Lower leg skin (tissue), 3 donors: ENCODE results near the gene MT1E.

Source experiments
- CTCF ChIP-seq, 3 donors: fragments of 450-650 bp; IDR thresholded peaks; one replicate each; pipeline ENCODE4 v1.5.1; 2016; ENCODE audit warnings: antibody characterized with exemption in 3 of 3, mild to moderate bottlenecking in 3 of 3, moderate library complexity in 2 of 3
- POLR2A ChIP-seq, 2 donors: fragments of 450-650 bp; IDR thresholded peaks; one replicate each; pipeline ENCODE4 v1.6.1; 2016 to 2017; ENCODE audit warnings: antibody characterized with exemption in 2 of 2, mild to moderate bottlenecking in 1 of 2, moderate library complexity in 1 of 2

GRCh38 chr16:56613706-56614105 lies 11.9 kb upstream of the MT1E start:
- TF ChIP-seq CTCF (IDR thresholded peaks at IDR 0.05) (no peak), POLR2A (IDR thresholded peaks at IDR 0.05) (no peak)
